ENCODE data around the gene TIAM1.

TIAM1 gene, protein sequence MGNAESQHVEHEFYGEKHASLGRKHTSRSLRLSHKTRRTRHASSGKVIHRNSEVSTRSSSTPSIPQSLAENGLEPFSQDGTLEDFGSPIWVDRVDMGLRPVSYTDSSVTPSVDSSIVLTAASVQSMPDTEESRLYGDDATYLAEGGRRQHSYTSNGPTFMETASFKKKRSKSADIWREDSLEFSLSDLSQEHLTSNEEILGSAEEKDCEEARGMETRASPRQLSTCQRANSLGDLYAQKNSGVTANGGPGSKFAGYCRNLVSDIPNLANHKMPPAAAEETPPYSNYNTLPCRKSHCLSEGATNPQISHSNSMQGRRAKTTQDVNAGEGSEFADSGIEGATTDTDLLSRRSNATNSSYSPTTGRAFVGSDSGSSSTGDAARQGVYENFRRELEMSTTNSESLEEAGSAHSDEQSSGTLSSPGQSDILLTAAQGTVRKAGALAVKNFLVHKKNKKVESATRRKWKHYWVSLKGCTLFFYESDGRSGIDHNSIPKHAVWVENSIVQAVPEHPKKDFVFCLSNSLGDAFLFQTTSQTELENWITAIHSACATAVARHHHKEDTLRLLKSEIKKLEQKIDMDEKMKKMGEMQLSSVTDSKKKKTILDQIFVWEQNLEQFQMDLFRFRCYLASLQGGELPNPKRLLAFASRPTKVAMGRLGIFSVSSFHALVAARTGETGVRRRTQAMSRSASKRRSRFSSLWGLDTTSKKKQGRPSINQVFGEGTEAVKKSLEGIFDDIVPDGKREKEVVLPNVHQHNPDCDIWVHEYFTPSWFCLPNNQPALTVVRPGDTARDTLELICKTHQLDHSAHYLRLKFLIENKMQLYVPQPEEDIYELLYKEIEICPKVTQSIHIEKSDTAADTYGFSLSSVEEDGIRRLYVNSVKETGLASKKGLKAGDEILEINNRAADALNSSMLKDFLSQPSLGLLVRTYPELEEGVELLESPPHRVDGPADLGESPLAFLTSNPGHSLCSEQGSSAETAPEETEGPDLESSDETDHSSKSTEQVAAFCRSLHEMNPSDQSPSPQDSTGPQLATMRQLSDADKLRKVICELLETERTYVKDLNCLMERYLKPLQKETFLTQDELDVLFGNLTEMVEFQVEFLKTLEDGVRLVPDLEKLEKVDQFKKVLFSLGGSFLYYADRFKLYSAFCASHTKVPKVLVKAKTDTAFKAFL (N-terminal part only)

GRCh38 chr21:31343680-31344480 is at the start of gene TIAM1:
TIAM1 (minus strand) TSS chr21:31344261; CDS start chr21:31266972, 77,289 bp downstream.
- FAIRE-seq: no peak

GRCh38 chr21:31387560-31388186 is 43.6 kb upstream of the TIAM1 start:
- no peak for FAIRE-seq

DNA sequence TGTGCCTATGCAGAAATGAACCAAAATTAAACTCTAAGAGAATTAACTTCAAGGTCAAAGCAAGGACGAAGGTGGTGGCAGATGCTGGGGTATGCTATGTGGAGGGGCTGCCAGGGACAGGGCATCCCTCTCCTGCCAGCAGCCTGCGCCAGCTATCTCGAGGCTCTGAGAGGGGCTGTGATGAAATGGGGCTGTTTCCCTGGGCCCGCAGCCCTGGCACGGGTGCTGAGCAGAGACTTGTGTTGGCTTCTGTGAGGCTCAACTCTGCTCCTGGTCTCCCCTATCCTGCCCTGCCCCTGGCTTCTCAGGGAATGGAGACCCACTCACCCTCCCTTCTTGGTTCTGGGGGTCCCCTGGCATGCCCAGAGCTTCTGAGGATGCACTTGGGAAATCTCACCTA is 41.9 kb upstream of the TIAM1 start:
- no peak for FAIRE-seq

DNA sequence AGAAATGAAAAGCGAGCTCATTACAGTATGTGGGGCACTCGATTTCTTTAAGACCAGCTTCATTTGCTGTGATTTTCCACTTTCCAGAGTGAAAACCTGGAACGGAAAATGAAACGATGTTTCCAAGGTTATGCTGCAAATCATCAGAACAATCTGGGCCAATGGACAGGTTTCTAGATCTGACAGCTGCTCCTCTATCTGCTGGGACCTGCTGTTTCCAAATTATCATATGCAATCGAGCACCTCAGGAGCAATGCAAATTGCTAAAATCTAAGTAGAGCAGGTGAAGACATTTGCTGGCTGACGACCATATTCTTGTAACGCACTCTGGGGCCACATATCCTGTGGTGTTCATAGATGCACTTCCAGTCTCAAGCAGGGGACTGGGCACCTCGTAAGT is 39.7 kb upstream of the TIAM1 start:
- FAIRE-seq: no peak

DNA sequence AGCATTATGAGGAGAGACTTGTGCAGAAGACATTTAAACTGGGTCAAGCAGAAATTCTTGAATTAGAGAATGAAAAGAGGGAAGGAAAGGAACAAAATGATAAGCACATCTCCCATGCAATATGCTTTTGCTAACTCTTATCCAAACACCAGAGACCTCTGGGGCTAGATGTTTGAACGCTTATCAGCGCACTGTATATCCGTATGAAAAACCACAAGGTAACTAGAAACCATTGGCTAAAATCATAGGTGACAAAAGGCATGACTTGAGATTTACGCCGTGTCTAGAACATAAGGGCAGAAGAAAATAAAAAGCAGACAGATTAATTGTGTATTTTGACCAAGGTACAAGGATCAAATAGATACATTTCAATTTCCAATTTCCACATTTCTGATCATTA is 38.0 kb upstream of the TIAM1 start:
- no peak for FAIRE-seq

- no peak for FAIRE-seq
These were observed 32.2 kb upstream of the TIAM1 start for GRCh38 chr21:31376301-31376700.

DNA sequence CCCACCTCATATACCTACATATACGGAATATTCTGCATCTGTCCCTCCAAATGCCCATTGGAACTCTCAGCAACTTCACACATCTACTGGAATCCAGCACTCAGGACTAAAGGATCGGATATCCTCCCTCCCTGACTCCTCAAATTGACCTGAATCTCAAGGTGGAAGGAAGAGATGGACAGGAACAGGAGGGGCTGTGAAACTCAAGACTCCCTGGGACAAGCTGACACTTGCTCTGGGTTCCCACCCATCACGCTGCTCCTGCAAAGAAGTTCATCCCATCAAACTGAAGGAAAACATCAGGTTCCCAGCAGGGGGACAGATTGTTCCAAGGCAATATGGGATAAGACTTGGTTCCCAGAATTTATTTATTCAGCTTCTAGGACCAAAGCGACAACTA is 30.3 kb upstream of the TIAM1 start:
- no peak for FAIRE-seq

DNA sequence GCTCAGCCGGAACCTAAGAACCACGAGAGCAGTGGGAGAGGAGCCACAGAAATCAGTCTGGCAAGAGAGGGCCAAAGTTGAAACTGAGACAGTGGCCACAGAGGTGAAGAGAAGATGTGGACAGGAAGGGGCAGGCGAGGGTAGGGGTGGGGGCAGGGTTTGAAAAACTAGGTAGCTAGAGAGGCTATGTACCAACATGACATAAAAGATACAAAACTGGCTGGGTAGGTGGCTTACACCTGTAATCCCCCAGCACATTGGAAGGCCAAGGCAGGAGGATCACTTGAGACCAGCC is 28.4 kb upstream of the TIAM1 start:
- FAIRE-seq: no peak

DNA sequence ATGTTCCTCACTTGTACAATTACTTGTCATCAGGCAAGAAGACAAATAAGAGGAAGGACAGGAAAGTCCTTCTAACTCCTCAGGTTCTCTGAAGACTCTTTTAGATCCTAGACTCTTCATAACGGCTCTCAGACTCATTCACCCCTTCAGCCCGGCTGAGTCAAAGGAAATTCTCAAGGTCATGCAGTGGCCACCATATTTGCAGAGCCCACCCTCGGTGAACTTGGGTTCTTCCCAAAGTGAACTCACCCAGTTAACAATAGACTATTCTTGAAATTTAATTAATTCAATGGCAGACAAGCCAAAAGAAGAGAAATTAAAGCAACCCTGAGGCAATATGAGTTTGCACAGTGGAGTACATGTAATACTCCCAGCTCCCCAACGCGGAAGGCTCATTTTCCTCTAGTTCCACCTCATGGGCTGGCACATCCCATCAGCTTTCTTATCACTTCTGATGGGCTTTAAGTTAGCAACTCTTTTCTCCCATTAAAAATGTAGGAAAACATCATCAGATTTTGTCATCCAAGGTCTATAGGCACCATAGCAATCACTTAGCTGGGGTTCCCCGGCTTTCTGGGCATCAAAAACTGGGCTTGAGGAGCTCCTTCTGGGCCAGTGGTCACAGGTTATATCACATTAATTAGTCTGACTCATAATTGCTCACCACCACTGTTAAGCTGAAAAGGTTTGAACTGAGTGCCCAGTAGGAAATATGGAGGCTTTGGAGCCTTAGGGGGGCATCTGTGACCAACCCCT is 27.8 kb upstream of the TIAM1 start:
- no peak for FAIRE-seq

- no peak for FAIRE-seq
These were observed 27.0 kb upstream of the TIAM1 start for GRCh38 chr21:31370893-31371544.

DNA sequence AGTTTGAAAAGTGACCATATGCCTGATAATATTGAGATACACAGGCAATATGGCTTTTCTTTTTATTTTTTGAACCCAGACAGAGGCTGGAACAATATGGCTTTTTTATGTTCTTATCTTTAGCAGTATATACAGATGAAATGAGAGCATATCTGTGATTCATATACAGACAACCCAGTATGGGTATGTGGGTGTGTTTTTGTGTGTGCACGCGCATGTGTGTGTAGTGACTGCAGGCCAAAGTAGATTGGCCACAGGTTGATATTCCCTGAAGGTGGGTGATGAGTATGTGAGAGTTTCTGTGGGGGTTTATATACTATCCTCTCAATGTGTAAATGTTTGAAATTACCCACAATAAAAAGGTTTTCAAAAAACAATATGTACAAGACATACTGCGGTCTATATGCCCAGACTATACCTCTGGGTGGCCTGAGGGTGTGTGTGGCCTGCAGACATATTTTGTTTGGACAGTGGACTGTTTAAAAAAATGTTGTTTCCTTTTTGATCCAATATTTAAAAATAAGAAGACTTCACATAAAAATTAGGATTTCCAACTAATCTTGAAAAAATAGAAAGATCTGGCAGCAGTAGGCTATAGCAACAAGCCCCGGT is 26.3 kb upstream of the TIAM1 start:
- no peak for FAIRE-seq

GRCh38 chr21:31368361-31368760 is 24.3 kb upstream of the TIAM1 start:
- no peak for FAIRE-seq

DNA sequence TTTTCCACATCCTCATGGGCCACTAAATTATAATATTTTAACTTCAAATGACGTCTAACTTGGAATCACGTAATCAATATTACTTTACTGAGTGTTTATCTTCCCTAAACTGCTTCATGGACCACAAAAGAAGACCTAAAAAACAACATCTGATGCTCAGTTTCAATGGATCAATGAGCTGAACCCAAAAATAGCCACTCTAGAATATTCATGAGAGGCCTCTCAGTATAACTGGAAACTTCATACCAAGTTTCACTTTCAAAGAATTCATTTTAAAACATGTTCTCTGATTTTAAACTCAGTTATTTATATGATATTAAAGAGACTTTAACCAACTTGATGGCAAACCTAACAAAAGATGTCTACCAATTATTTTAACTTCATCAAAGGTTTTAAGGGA is 23.7 kb upstream of the TIAM1 start:
- FAIRE-seq: no peak

DNA sequence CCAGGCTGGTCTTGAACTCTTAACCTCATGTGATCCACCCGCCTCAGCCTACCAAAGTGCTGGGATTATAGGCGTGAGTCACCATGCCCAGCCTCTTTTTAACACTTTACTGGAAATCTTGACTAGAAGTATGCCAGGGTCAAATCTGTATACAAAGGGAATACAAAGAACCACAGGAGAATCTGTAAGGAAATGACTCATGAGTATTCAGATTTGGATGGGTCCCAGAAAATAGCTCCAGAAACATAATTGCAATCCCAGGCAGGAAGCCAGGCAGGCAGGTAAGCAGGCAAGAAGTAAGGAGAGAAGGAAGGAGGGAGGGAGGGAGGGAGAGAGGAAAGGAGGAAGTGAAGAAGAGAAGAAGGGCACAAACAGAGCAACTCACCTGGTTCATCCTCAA is 22.8 kb upstream of the TIAM1 start:
- no peak for FAIRE-seq

DNA sequence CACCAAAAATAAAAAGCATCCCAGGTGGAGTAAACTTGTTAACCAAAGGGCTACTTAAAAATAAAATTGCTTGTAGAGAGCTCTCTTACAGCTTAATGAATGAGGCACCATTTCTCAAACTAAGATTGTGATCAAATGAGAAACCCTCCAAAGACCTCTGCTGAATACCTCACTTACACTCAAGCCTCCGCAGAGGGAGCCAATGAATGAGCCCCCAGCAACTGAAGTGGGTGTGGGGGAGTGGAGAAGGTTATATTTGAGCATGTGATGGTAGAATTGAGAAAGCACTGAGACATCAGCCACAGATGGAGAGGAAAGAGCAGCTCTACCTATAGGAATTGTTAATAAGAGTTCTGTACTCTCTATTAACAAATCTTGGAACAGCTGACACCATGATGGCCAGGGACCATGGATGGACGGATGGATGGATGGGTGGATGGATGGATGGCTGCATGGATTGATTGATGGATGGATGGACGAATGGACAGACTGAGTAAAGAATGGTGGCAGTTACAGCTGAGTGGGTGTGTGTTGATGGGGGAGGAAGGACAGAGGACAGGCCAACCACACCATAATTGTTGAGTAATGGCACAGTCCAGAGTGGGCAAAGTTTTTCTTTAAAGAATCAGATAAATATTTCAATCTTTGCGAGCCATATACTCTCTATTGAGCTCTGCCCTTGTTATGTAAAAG is 20.3 kb upstream of the TIAM1 start:
- no peak for FAIRE-seq

- no peak for FAIRE-seq
These were observed 19.7 kb upstream of the TIAM1 start for GRCh38 chr21:31363720-31364119.

DNA sequence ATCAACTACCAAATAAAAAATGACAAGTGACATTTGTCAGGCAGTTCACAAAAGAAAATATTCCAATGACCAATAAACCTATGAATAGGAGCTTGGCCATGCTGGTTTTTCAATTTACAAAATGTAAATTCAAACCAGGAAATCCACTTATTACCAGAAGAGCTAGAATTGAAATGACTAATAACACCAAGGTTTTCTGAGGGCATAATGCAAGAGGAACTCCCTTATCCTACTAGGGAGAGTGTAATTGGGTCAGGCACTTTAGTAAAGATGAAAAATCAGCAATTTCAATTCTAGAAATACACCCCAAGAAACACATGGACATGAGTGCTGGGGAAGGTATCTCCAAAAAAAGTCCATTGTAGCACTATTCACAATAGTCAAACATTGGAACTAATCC is 16.7 kb upstream of the TIAM1 start:
- no peak for FAIRE-seq

DNA sequence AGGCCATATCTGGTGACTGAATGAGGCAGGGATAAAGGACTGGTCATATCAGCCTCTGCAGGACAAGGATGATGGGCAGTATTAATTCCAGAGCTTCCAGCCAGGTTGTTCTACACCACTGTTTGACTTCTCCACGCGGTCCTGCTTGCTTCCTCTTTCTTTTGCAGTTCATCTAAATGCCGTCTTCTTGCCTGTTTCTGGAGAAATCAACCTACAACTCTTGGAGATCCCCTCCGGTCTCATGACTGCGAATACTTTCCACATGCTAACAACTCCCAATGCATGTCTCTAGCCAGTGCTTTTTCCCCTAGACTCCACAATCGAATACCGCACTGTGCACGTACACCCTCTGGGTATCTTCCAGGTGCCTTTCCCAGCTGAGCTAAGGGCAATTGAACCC is 14.1 kb upstream of the TIAM1 start:
- no peak for FAIRE-seq

DNA sequence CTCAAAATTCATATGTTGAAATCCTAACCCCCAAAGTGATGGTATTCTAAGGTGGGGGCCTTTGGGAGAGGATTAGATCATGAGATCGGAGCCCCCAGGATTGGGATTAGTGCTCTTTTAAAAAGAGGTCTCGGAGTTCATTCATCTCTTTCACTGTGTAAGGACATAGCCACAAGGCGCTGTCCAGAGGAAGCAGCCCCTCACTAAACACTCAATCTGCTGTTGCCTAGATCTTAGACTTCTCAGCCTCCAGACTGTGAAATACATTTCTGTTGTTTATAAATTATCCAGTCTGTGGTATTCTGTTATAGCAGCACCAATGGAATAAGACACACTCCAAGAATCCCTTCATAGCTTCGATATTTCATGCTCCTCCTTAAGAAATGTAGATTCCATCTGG is 12.4 kb upstream of the TIAM1 start:
- no peak for FAIRE-seq

All from TTC549 (cell line).